GM19328 (cell line): ENCODE data around the gene FKBP5.
"Not testable (repeated sequence)": the region's sequence is repeated elsewhere in the genome, so short reads cannot be mapped to it uniquely, and the experiment has no call there.

Source experiments
- ATAC-seq: cut with Tn5 transposase; IDR thresholded peaks from one replicate; pipeline ENCODE4 v1.9.1; 2021; ENCODE audit warnings: mild to moderate bottlenecking, moderate library complexity; ENCODE audit not compliant: unreplicated experiment

FKBP5 gene

DNA sequence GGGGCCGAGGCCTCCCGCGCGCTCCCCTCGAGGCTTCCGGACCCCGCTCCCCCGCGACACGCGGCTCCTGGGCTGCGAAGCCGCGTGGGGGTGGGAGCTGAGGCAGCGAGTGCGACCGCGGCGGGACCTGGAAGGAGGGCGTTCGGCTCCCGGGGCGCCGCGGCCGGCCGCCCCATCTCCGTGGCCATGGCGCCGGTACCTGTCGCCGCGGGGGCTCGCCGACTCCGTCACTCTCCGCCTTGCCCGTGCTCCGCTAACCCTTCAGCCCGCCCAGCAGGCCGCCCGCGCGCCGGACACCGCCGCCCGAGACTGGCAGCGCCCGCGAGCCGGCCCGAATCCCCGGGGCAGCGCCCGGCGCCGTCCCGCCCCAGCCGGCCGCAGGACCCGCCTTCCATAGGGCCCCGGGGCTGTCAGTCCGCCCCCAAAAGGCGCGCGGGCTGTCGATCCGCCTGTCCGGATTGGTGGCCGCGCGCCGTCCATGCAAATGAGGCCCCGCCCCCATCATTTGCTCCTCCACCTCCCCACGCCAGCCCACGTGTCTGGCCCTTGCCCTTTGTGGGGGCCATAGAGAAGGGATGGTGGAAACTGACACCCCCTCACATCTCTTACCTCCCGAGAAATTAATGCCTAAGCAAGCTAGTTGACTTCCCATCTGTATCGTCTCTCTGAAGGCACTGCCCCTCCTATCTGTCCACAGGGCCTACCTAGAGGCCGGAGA lies at the start of gene FKBP5:
Gene FKBP5 (minus strand): TSS at position 311 of the 718 bp plus-strand sequence. CDS start 46,091 bp downstream, outside the sequence.
- peak; percentile 86 for ATAC-seq

DNA sequence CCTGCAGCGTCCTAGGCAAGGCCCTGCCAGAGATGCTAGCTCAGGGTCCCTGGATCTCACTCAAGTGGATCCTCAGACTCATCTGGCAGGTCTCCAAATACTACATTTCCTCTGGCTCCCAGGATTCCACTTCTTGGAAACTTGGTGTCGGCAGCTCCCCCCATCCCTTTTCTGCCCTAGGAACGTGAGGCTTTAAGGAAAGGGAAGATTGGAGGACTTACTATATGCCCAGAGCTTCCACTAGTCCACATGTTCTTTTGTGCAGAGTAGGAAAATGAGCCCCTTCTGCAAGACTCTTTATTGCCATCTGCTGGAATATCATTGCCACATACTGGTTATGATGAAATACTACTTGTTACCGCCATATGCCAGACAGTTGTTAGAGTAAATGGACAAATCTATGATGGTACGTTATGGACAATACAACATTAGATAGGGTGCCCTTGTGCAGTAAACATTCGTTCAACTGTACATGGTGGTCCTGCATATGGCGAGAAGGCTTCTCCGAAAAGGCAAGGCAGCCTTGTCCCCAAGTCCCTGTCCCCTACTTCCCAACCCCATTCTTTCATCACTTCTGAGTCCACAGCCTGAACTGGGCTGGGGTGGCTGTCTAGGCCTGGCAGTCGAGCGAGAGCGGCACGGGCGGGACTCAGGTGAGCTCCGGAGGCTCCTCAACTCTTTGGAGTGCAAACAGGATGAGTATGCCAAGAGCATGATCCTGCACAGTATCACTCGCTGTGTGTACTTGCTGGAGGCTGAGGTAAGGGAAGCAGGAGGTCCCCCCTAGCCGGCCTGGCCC lies 48.9 kb upstream of the FKBP5 start:
- ATAC-seq, result no peak

DNA sequence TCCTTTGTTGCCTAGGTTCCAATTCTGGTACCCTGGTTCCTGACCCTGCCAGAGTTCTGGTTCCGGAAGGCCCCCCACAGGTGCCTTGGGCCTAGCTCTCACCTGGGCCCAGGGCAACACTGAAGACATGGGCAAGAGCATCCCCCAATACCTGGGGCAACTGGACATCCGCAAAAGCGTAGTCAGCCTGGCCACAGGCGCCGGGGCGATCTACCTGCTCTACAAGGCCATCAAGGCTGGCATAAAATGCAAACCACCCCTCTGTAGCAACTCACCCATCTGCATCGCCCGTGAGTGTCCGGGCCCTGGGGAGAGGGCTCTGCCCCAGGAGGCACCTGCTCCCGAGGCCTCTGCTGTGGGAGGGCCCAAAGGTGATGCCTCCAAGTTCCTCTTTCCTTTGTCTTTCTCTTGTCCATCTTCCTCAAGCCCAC lies 48.3 kb upstream of the FKBP5 start, which contains the start of gene ARMC12:
Gene ARMC12 (plus strand): TSS at position 51 of the 431 bp plus-strand sequence. CDS start 77 bp downstream, at position 128.
- no peak for ATAC-seq

DNA sequence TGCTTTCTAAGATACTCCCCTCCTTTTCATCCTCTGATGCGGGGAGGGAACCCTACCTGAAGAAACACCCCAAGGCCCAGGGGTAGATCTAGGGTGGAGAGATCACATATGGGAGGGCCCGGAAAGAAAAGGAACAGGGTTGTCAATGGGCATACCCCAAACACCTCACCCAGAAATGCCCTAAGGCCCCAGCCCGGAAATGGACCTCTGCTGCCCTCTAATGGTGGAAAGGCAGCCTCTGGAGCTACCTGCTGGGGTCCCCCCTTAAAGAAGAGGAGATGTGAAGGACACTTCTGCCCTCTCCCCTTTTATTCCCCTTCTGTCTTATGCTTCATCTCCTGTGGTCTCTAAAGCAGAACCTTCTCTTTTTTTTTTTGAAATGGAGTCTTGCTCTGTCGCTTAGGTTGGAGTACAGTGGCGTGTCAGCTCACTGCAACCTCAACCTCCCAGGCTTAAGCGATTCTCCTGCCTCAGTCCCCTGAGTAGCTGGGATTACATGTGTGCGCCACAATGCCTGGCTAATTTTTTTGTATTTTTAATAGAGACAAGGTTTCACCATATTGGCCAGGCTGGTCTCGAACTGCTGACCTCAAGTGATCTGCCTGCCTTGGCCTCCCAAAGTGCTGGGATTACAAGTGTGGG lies 47.7 kb upstream of the FKBP5 start:
- ATAC-seq, result no peak

DNA sequence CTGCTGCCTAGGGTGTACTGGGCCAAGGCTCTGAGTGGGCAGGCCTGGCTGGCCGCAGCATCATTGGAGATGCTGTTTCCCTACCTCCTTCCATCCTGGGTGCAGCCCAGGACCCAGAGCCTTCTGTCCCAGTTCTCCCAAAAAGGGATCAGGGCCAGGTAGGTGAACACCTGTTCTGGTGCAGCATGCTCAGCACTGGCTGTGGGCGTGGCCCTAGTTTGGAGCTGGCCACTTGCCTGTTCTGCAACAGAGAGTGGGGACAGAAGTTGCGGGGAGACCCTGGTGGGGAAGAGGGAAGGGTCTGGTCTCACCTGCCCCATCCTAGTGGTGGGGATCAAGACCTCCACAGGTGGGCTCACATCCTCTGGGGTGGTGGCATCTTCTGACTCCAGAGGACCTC lies 46.7 kb upstream of the FKBP5 start:
- no peak for ATAC-seq

DNA sequence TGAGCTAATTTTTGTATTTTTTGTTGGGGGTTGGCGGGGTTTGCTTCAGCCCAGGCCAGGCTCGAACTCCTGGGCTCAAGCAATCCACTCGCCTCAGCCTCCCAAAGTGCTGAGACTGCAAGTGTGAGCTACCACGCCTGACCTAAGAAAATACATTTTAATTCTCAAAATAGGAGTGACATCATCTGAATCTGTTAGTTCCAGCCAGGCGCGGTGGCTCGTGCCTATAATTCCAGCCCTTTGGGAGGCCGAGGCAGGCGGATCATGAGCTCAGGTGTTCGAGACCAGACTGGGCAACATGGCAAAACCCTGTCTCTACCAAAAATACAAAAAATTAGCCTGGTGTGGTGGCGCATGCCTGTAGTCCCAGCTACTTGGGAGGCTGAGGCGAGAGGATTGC lies 45.6 kb upstream of the FKBP5 start:
- not testable (repeated sequence) for ATAC-seq

DNA sequence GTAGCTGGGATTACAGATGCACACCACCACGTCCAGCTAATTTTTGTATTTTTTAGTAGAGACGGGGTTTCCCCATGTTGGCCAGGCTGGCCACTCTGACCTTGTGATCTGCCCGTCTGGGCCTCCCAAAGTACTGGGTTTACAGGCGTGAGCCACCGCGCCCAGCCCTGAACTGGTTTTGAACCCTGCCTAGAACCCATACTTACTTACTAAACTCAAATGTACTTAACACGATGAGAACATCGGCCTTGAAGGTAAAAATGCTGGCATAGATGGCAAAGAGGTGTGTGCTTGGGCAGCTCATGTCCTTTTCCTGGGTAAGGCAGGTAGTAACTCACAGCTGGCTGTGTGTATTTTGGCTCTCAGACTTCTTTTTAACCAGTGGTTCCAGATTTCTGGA lies 44.9 kb upstream of the FKBP5 start:
- ATAC-seq, result no peak

DNA sequence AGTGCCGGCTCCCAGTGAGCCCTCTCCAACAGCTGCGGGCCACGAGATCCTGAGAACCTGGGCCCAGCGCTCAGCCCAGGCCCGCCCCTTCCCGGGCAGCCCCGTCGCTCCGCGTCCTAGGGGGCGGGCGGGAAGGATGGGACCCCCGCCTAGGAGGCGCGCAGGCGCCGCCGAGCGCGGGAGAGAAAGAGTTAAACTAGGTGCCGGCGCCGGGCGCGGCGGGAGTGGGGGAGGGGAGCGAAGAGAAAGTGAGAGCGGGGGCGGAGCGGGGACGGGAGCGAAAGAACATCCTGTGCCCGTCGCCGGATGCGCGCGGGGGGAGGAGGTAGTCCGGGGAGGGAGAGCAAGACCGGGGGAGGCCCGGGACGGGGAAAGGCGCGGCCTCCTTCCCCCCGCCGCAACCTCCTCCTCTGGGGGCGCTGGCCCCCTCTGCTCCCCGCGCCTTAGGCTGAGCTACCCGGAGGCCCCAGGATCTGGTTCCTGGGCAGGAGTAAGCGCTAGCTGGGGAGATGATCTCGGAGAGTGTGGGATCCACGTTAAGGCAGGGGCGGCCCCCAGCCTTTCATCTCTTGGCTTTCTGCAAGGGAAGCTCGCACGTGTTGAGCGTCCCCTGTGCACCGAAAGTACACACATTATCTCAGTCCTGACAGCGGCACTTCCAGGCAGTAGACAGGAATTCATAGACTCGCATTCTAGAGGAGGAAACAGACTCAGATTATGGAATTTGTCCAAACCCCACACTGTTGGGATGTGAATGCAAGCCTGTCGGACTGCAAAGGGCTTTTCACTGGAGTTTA lies 43.2 kb upstream of the FKBP5 start:
- ATAC-seq, result peak; percentile 43

DNA sequence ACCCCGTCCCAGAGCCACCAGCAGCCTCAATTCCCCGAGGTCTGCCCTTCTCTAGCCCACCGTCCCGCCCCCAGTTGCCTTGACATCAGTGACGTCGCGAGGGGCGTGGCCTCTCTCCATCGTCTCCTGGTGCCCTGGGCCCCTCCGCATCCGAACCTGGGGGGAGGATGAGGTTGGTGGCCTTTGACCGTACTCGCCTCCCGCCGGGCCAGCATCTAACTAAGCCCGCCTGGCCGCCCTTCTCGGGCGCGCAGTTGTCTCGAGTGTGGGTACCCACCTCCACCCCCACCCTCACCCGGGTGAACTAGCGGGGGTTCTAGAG lies 42.7 kb upstream of the FKBP5 start:
- ATAC-seq, result peak; percentile 42

DNA sequence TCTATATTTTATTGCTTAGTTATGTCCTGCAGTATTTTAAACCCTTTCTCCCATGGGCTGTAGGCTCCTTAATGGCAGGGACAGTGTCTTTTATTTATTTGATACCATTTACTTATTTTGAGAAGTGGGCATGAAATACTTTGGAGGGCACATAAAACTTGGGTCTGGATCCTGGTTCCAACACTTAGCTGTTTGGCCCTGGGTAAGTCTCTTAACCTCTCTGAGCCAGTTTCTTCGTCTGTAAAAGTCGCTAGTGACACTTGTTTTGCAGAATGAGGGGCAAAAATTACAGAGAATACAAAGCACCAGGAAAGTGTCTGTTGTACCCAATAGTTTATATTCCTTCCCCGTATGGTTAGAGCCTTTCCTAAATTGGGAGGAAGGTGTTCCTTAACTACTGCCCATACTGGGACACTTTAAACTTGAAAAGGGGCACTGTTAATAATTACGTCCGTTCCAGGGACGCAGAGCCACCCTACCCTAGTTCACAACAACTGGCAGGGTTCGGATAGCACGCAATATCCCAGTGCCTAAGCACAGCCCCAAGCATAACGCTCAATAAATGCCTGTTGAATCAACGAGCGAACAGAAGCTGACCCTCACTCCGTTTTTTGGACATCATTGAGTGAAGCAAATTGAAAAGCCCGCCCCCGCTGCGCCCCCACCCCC lies 42.2 kb upstream of the FKBP5 start:
- ATAC-seq, result no peak

DNA sequence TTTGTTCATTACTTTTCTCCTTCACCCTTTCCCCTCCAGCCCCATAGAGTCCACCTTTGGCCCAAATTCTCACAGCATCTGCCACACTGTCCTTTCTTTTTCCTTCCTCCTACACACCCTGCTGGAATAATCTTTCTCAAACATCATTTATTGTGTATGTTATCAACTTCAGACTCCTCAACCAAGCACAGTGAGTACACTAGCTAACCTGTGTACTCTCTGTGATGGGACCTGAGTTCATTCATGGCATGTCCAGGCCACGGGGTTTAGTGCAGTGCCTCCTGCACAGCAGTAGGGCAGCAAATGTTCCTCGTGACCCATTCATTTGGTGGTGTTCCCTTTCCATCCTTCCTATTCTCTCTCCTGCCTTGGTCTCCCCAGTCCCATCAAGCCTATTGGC lies 41.0 kb upstream of the FKBP5 start:
- ATAC-seq, result no peak

DNA sequence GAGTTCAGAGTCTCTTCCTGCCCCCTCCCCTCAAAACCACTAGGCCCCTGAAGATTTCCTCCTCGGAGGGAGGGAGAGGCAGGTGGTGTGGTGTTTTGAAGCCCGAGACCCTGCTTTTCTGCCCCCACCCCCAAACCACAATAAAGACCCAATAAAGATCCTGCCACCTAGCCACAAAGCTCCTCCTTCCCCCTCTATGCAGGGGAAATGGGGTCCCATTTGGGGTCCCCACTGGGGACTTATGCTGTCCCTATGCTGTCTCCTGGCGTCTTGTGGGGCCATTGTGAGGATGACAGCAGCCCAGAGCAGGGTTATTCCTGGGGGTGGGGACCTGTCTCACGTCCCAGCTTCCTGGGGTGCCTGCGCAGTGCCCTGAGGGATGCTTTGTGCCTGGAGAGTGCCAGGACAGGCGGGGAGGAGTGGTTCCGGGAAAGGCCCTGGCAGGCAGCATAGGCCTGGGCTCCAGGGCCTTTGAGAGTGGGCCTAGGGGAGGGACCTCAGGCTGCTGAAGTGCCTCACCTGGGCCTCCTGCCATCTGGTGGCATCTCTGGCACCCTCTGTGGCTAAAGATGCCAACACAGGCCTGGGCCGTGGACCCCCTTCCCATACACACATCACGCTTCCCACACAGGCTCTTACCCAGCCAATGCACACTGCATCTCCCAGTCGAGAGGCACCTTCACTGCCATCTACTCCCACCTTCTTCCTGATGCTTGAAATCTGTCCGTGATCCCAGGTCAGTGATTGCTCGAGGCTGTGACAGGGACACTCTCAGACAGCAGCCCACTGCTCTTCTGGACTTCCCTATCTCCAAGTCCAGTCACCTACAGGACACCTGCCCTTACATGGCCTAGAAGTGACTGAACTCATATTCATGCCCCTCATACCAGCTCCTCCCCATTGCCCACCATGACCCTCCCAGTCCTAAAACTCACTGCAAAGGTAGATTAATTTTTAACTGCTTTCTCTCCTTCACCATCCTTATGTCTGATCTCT lies 40.3 kb upstream of the FKBP5 start:
- ATAC-seq, result no peak

DNA sequence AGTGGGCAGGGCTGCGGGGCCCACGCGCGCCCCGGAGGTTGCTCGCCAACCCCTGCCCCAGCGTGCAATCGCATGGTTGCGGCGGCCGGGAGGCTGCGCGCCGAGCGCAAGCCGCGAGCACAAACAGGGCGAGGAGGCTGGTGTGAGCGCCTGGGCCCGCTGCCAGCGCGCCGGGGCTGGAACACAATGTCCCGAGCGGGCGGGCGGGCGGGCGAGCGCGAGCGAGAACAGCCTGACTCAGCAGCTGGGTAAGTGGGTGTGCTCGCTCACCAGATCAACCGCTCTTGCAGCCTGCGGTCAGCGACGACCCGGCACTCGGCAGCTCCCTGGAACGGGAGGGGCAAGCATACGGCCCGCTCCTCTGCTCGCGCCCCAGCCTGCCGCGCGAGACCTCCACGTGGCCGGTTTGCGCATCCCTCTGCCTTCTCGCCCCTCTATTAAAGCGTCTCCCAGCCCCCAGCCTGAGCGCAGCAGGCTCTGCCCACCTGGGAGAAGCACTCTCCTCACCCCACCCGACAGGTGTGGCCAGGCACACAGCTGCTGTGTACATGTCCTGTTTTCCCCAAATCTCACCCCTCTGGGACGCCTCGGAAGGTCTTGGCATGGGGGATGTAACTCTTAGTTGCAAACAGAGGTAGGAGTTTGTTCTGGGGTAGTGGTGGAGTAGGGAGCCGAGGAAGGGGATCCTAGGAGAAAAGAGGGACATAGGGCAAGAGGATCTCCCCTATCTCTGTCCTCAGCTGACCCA lies 39.4 kb upstream of the FKBP5 start:
- ATAC-seq, result peak; percentile 53

DNA sequence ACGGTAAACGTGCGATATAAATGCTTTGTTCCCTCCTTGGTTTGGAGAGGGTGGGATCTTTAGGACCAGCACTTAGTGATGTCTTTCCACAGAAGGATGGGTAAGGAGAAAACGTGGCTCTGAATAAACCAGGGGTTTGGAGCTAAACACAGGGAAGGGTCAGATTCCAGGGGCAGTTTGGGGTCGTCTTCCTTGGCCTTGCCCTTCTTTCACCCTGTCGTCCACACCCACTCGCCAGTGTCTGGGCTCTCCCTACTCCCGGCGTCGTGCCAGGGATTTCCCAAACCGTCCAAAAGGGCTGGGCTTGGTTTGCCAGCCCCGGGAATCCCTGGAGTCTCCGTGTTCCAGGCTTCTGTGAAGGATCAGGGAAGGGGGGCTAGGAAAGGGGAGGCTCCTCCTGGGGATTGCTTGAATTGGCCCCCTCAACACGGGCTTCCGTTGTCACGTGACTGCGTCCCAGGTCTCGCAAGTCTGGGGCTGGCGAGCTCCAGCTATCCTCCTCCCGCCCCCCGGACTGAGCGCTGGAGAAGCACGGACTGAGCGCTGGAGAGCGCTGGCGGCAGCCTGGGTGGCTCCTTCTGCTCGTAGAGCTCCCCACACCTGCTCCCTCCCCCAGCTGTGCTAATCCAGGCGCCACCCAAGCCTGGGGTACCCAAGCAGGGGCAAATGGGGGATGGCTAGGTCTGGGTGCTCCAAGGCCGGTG lies 38.7 kb upstream of the FKBP5 start:
- peak; percentile 8 for ATAC-seq

DNA sequence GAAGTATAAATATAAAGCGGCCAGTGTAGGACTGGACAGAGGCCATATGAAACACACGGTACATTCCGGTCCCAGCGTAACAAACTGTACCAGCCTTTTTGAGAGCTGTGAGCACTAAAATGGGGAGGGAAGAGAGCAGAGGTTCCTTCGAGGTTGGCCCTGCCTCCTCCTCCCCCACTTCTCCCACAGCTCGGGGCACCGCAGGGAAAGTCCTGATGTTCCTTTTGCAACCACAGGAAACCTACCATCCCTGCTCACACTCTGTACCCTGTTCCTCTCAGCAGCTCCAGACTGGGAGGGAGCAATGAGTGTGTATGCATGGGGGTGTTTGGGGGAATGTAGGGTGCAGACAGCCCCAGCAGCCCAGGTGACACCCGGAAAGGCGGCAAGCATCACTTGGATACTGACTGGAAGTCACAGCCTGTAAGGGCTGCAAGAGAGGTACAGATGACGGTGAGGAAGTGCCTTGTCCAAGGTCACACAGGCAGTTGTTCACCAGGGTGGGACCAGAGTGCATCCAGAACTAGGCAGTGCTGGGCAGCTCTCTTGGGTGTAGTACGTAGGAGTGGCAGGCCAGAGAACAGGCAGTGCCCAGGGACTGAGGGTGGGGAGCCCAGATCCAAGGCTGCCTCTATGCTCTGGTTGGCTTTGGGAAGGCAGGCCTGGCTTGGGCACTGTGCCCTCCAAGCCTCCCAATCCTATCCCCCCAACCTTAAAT lies 37.2 kb upstream of the FKBP5 start:
- no peak for ATAC-seq

DNA sequence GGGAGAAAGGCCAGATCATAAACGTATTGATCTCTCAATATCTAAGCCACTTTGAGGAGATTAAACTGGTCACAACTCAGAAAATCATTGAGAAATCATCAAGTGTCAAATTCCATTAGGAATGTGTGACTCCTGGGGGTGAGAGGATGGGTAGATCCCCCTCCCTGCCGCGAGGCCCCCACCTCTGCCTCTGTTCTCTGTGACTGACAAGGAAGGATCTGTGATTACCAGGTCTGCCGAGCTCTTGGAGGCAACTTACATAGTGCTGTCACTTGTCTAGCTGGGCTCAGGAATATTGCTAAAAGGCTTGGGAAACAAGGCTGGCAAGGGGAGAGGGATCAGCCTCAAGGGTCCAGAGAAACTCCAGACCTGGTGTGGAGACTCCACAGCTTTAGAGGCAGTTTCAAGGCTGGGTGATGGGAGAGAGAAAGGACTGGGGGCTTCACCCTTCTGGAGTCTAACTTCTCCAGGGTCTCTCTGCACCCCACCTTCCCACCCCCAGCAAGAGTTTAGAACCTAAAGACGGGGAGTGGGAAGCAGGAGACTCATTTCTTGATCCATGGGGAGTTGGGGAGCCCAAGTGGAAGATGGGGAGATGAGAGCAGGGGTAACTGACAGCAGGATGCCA lies 36.5 kb upstream of the FKBP5 start:
- ATAC-seq, result no peak

DNA sequence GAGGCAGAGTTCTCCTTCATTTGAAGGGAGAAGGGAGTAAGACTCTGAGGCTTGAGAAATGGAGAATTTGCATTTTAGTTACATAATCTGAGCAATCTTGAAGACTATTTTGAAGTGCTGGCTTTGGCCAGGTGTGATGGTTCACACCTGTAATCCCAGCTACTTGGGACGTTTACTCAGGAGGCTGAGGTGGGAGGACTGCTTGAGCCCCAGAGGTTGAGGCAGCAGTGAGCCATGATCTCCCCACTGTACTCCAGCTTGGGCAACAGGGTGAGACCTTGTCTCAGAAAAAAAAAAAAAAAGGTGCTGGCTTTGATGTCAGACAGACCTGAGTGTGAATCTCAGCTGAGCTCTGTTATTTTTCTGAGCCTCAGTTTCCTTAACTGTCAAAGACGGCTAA lies 35.8 kb upstream of the FKBP5 start:
- no peak for ATAC-seq
